WTC11 (cell line): ENCODE results near the gene NT5C1B. TPM values are rescaled to one million over a fixed set of nuclear protein-coding genes. Genes with fewer than 3 reads are reported as not detected.

Experiments used
- ATAC-seq: fragments of 200-7000 bp; cut with Tn5 transposase; 2 replicates; pipeline ENCODE4 v1.10.0; 2021; ENCODE audit warnings: mild to moderate bottlenecking, moderate library complexity
- CTCF ChIA-PET: fragments of 300-600 bp; sonication (Branson Sonifier 250); formaldehyde crosslinking; loops from one replicate; lab custom pipeline; 2021; ENCODE audit warnings: antibody characterized with exemption; lab: Charles Lee
- POLR2A ChIA-PET: fragments of 350-600 bp; sonication (Branson Sonifier 250); formaldehyde crosslinking; loops from one replicate; lab custom pipeline; 2021; ENCODE audit warnings: antibody characterized with exemption; lab: Charles Lee
- DNase-seq: peaks from one replicate; pipeline ENCODE4 v3.0.0; 2021; ENCODE audit warnings: low spot score
- H3K27ac Mint-ChIP-seq: 2 replicates; pipeline ENCODE4 v1.8.0; 2021; ENCODE audit warnings: mixed read lengths
- H3K27me3 Mint-ChIP-seq: 2 replicates; pipeline ENCODE4 v1.8.0; 2021; ENCODE audit warnings: low read depth, mild to moderate bottlenecking, moderate library complexity, mixed read lengths
- H3K36me3 Mint-ChIP-seq: 2 replicates; pipeline ENCODE4 v1.8.0; 2021; ENCODE audit warnings: mixed read lengths
- H3K4me1 Mint-ChIP-seq: 2 replicates; pipeline ENCODE4 v1.8.0; 2022; ENCODE audit warnings: mixed read lengths
- H3K4me3 Mint-ChIP-seq: 2 replicates; pipeline ENCODE4 v1.8.0; 2021; ENCODE audit warnings: mild to moderate bottlenecking, moderate library complexity, mixed read lengths
- H3K9me3 Mint-ChIP-seq: 2 replicates; pipeline ENCODE4 v1.8.0; 2021; ENCODE audit warnings: mixed read lengths
- AR ChIP-seq: fragments of 250-450 bp; sonication (Bioruptor Pico); IDR thresholded peaks from 2 replicates; pipeline ENCODE4 v1.9.0; 2021; ENCODE audit warnings: mild to moderate bottlenecking
- E2F4 ChIP-seq: sonication (generic); formaldehyde crosslinking; IDR thresholded peaks from 2 replicates; pipeline ENCODE4 v1.8.1; 2022; ENCODE audit warnings: low read depth, mild to moderate bottlenecking, moderate library complexity, missing genetic modification reagents, borderline replicate concordance
- IRF1 ChIP-seq: sonication (generic); formaldehyde crosslinking; IDR thresholded peaks from 2 replicates; pipeline ENCODE4 v1.8.0; 2023; ENCODE audit warnings: missing genetic modification reagents
- JUN ChIP-seq: sonication (generic); formaldehyde crosslinking; IDR thresholded peaks from 2 replicates; pipeline ENCODE4 v1.8.0; 2023; ENCODE audit warnings: mild to moderate bottlenecking, missing genetic modification reagents
- RELA ChIP-seq: sonication (generic); formaldehyde crosslinking; IDR thresholded peaks from 2 replicates; pipeline ENCODE4 v1.8.1; 2022; ENCODE audit warnings: missing genetic modification reagents, mild to moderate bottlenecking, borderline replicate concordance
- RORB ChIP-seq: fragments of 250-450 bp; sonication (Bioruptor Pico); IDR thresholded peaks from 2 replicates; pipeline ENCODE4 v1.9.0; 2021; ENCODE audit warnings: mild to moderate bottlenecking
- SOX15 ChIP-seq: fragments of 250-450 bp; sonication (Bioruptor Pico); IDR thresholded peaks from 2 replicates; pipeline ENCODE4 v1.9.0; 2021; ENCODE audit warnings: mild to moderate bottlenecking
- STAT6 ChIP-seq: sonication (generic); formaldehyde crosslinking; conservative IDR thresholded peaks from 2 replicates; pipeline ENCODE4 v1.8.1; 2023; ENCODE audit warnings: mild to moderate bottlenecking, low read depth, missing genetic modification reagents, moderate library complexity
- TCF7 ChIP-seq: sonication (generic); formaldehyde crosslinking; IDR thresholded peaks from 2 replicates; pipeline ENCODE4 v1.8.0; 2022; ENCODE audit warnings: mild to moderate bottlenecking, low read depth, missing genetic modification reagents, moderate library complexity
- TP53 ChIP-seq: sonication (generic); formaldehyde crosslinking; IDR thresholded peaks from 2 replicates; pipeline ENCODE4 v1.8.1; 2023; ENCODE audit warnings: mild to moderate bottlenecking, missing genetic modification reagents
- ZNF138 ChIP-seq: sonication (generic); formaldehyde crosslinking; conservative IDR thresholded peaks from 2 replicates; pipeline ENCODE4 v1.8.1; 2022; ENCODE audit warnings: mild to moderate bottlenecking, moderate library complexity, missing genetic modification reagents
- ZNF317 ChIP-seq: sonication (generic); formaldehyde crosslinking; IDR thresholded peaks from 2 replicates; pipeline ENCODE4 v1.8.1; 2023; ENCODE audit warnings: low read depth, mild to moderate bottlenecking, moderate library complexity, missing genetic modification reagents, borderline replicate concordance
- ZNF396 ChIP-seq: fragments of 250-450 bp; sonication (Bioruptor Pico); IDR thresholded peaks from 2 replicates; pipeline ENCODE4 v1.8.0; 2021; ENCODE audit warnings: mild to moderate bottlenecking, moderate library complexity, borderline replicate concordance
- ZNF416 ChIP-seq: fragments of 250-450 bp; sonication (Bioruptor Pico); IDR thresholded peaks from 2 replicates; pipeline ENCODE4 v1.9.0; 2021; ENCODE audit warnings: mild to moderate bottlenecking, inconsistent platforms
- ZNF423 ChIP-seq: fragments of 250-450 bp; sonication (Bioruptor Pico); IDR thresholded peaks from 2 replicates; pipeline ENCODE4 v2.1.2; 2022; ENCODE audit warnings: mild to moderate bottlenecking, moderate library complexity
- total RNA-seq: library from RNA; stranded (reverse); gene quantifications from 3 replicates; pipeline ENCODE4 v1.2.3, GENCODE V29; 2021
- TF ChIP-seq, protein P1 (sequence below): fragments of 250-450 bp; sonication (Bioruptor Pico); IDR thresholded peaks from 2 replicates; pipeline ENCODE4 v2.1.2; 2022; ENCODE audit warnings: mild to moderate bottlenecking, moderate library complexity
- TF ChIP-seq, protein P2 (sequence below): fragments of 250-450 bp; sonication (Bioruptor Pico); IDR thresholded peaks from 2 replicates; pipeline ENCODE4 v1.8.0; 2021; ENCODE audit warnings: mild to moderate bottlenecking
- TF ChIP-seq, protein P3 (sequence below): sonication (generic); formaldehyde crosslinking; IDR thresholded peaks from 2 replicates; pipeline ENCODE4 v1.8.0; 2022; ENCODE audit warnings: mild to moderate bottlenecking, missing genetic modification reagents
- TF ChIP-seq, protein P4 (sequence below): fragments of 250-450 bp; sonication (Bioruptor Pico); IDR thresholded peaks from 2 replicates; pipeline ENCODE4 v1.9.0; 2021; ENCODE audit warnings: mild to moderate bottlenecking, borderline replicate concordance
- TF ChIP-seq, protein P5 (sequence below): fragments of 250-450 bp; sonication (Bioruptor Pico); IDR thresholded peaks from 2 replicates; pipeline ENCODE4 v1.9.0; 2021; ENCODE audit warnings: mild to moderate bottlenecking

Gene NT5C1B
- total RNA-seq, 1 experiment from 2014 or later, result not detected

- no peak overlapping the region for H3K4me3 Mint-ChIP-seq
- H3K9me3 Mint-ChIP-seq, result no peaks in the 10 kb centered on the region
- ChIA-PET POLR2A (interaction anchor here (0.7 to 1.7 kb wide), 2 partner anchors 9 to 17 kb away, joined by 3 to 5 read pairs; partner anchors contain the start of gene RDH14), CTCF (interaction anchor here (1.6 kb wide), 1 partner anchor 164 kb away, joined by 5 read pairs; no protein-coding TSS in a partner anchor)
- no peak for ATAC-seq
- H3K4me1 Mint-ChIP-seq, result peaks cover 6% of the 10 kb centered on the region
- H3K36me3 Mint-ChIP-seq, result peaks cover 12% of the 10 kb centered on the region
- DNase-seq, result no peak
- no peaks in the 10 kb centered on the region for H3K27me3 Mint-ChIP-seq
- TF ChIP-seq TP53 (no peak), ZNF396 (CRISPR knock-in tag) (no peak), ZNF317 (no peak), RELA (CRISPR knock-in tag) (no peak), ZNF416 (CRISPR knock-in tag) (no peak), AR (CRISPR knock-in tag) (no peak), SOX15 (CRISPR knock-in tag) (no peak), ZNF138 (CRISPR knock-in tag) (no peak), TCF7 (CRISPR knock-in tag) (no peak), E2F4 (CRISPR knock-in tag) (no peak), STAT6 (no peak), ZNF423 (CRISPR knock-in tag) (no peak), RORB (CRISPR knock-in tag) (no peak), JUN (no peak)
- TF ChIP-seq, protein P1, sequence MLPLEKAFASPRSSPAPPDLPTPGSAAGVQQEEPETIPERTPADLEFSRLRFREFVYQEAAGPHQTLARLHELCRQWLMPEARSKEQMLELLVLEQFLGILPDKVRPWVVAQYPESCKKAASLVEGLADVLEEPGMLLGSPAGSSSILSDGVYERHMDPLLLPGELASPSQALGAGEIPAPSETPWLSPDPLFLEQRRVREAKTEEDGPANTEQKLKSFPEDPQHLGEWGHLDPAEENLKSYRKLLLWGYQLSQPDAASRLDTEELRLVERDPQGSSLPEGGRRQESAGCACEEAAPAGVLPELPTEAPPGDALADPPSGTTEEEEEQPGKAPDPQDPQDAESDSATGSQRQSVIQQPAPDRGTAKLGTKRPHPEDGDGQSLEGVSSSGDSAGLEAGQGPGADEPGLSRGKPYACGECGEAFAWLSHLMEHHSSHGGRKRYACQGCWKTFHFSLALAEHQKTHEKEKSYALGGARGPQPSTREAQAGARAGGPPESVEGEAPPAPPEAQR, result no peak
- TF ChIP-seq, protein P2, sequence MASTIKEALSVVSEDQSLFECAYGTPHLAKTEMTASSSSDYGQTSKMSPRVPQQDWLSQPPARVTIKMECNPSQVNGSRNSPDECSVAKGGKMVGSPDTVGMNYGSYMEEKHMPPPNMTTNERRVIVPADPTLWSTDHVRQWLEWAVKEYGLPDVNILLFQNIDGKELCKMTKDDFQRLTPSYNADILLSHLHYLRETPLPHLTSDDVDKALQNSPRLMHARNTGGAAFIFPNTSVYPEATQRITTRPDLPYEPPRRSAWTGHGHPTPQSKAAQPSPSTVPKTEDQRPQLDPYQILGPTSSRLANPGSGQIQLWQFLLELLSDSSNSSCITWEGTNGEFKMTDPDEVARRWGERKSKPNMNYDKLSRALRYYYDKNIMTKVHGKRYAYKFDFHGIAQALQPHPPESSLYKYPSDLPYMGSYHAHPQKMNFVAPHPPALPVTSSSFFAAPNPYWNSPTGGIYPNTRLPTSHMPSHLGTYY, result no peak
- H3K27ac Mint-ChIP-seq, result no peak overlapping the region
Measured at GRCh38 chr2:18551623-18552022, 37.7 kb downstream of the NT5C1B start.

GRCh38 chr2:18551169-18551568 is 38.2 kb downstream of the NT5C1B start:
- DNase-seq (no peak), ATAC-seq (no peak)
- no peak overlapping the region for H3K27ac Mint-ChIP-seq
- ChIA-PET POLR2A (interaction anchor here (0.7 to 1.7 kb wide), 2 partner anchors 9 to 17 kb away, joined by 3 to 5 read pairs; partner anchors contain the start of gene RDH14), CTCF (no interaction called here)
- H3K9me3 Mint-ChIP-seq, result no peaks in the 10 kb centered on the region
- H3K4me1 Mint-ChIP-seq, result peaks cover 10% of the 10 kb centered on the region
- TF ChIP-seq, protein P3, sequence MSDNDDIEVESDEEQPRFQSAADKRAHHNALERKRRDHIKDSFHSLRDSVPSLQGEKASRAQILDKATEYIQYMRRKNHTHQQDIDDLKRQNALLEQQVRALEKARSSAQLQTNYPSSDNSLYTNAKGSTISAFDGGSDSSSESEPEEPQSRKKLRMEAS, result no peak
- TF ChIP-seq, protein P4, sequence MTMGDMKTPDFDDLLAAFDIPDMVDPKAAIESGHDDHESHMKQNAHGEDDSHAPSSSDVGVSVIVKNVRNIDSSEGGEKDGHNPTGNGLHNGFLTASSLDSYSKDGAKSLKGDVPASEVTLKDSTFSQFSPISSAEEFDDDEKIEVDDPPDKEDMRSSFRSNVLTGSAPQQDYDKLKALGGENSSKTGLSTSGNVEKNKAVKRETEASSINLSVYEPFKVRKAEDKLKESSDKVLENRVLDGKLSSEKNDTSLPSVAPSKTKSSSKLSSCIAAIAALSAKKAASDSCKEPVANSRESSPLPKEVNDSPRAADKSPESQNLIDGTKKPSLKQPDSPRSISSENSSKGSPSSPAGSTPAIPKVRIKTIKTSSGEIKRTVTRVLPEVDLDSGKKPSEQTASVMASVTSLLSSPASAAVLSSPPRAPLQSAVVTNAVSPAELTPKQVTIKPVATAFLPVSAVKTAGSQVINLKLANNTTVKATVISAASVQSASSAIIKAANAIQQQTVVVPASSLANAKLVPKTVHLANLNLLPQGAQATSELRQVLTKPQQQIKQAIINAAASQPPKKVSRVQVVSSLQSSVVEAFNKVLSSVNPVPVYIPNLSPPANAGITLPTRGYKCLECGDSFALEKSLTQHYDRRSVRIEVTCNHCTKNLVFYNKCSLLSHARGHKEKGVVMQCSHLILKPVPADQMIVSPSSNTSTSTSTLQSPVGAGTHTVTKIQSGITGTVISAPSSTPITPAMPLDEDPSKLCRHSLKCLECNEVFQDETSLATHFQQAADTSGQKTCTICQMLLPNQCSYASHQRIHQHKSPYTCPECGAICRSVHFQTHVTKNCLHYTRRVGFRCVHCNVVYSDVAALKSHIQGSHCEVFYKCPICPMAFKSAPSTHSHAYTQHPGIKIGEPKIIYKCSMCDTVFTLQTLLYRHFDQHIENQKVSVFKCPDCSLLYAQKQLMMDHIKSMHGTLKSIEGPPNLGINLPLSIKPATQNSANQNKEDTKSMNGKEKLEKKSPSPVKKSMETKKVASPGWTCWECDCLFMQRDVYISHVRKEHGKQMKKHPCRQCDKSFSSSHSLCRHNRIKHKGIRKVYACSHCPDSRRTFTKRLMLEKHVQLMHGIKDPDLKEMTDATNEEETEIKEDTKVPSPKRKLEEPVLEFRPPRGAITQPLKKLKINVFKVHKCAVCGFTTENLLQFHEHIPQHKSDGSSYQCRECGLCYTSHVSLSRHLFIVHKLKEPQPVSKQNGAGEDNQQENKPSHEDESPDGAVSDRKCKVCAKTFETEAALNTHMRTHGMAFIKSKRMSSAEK (CRISPR knock-in tag), result no peak
- TF ChIP-seq IRF1 (CRISPR knock-in tag), result no peak
- TF ChIP-seq, protein P5, sequence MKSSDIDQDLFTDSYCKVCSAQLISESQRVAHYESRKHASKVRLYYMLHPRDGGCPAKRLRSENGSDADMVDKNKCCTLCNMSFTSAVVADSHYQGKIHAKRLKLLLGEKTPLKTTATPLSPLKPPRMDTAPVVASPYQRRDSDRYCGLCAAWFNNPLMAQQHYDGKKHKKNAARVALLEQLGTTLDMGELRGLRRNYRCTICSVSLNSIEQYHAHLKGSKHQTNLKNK, result no peak
- no peak overlapping the region for H3K4me3 Mint-ChIP-seq
- peaks cover 12% of the 10 kb centered on the region for H3K36me3 Mint-ChIP-seq
- H3K27me3 Mint-ChIP-seq, result no peaks in the 10 kb centered on the region
